K562 (cell line): Measurements from ENCODE around the gene CLASP2. TPM values are rescaled to one million over a fixed set of nuclear protein-coding genes. Genes with fewer than 3 reads are reported as not detected.

Experiments
- ARID2 ChIP-seq: fragments of 450-650 bp; IDR thresholded peaks from 2 replicates; pipeline ENCODE4 v1.6.1; 2017; ENCODE audit warnings: antibody characterized with exemption, mild to moderate bottlenecking
- ATF7 ChIP-seq: fragments of 450-650 bp; IDR thresholded peaks from 2 replicates; pipeline ENCODE4 v1.7.1; 2014; ENCODE audit warnings: mild to moderate bottlenecking, moderate library complexity
- BRD9 ChIP-seq: fragments of 450-650 bp; IDR thresholded peaks from 2 replicates; pipeline ENCODE4 v1.6.1; 2018; ENCODE audit warnings: low read depth; ENCODE audit not compliant: partially characterized antibody
- CBX5 ChIP-seq: IDR thresholded peaks from 2 replicates; pipeline ENCODE4 v1.6.1; 2014; ENCODE audit warnings: low read depth, borderline replicate concordance
- EHMT2 ChIP-seq: fragments of 450-650 bp; IDR thresholded peaks from 2 replicates; pipeline ENCODE4 v1.6.1; 2018; ENCODE audit warnings: antibody characterized with exemption
- ETV1 ChIP-seq: fragments of 450-650 bp; conservative IDR thresholded peaks from 2 replicates; pipeline ENCODE4 v1.6.1; 2016; ENCODE audit warnings: missing genetic modification characterization, control low read depth, low read depth, missing compliant biosample characterization
- FOXP1 ChIP-seq: sonication (generic); formaldehyde crosslinking; IDR thresholded peaks from 2 replicates; pipeline ENCODE4 v1.8.0; 2022; ENCODE audit warnings: mild to moderate bottlenecking, missing genetic modification reagents
- MEF2D ChIP-seq: conservative IDR thresholded peaks from 2 replicates; pipeline ENCODE4 v1.6.1; 2016; ENCODE audit warnings: low read depth, missing genetic modification characterization, missing compliant biosample characterization
- NFE2L1 ChIP-seq: fragments of 450-650 bp; IDR thresholded peaks from 2 replicates; pipeline ENCODE4 v1.6.1; 2016; ENCODE audit warnings: missing genetic modification characterization, low read depth, mild to moderate bottlenecking, missing compliant biosample characterization, moderate library complexity, borderline replicate concordance
- PRMT5 ChIP-seq: sonication (generic); formaldehyde crosslinking; IDR thresholded peaks from 2 replicates; pipeline ENCODE4 v1.5.0; 2020; ENCODE audit warnings: missing genetic modification reagents
- RFX1 ChIP-seq: fragments of 450-650 bp; IDR thresholded peaks from 2 replicates; pipeline ENCODE4 v1.6.1; 2016; ENCODE audit warnings: mild to moderate bottlenecking, moderate library complexity
- SMAD1 ChIP-seq: fragments of 150-350 bp; IDR thresholded peaks from 2 replicates; pipeline ENCODE4 v1.6.1; 2014; ENCODE audit warnings: low read length, low read depth; ENCODE audit not compliant: partially characterized antibody
- SMAD4 ChIP-seq: fragments of 250-450 bp; sonication (Bioruptor Pico); conservative IDR thresholded peaks from 2 replicates; pipeline ENCODE4 v1.8.0; 2021; ENCODE audit warnings: inconsistent platforms, mild to moderate bottlenecking, moderate library complexity
- THRB ChIP-seq: fragments of 450-650 bp; formaldehyde crosslinking; conservative IDR thresholded peaks from 2 replicates; pipeline ENCODE4 v1.4.0; 2022; ENCODE audit warnings: mild to moderate bottlenecking, missing genetic modification characterization
- ZC3H8 ChIP-seq: fragments of 450-650 bp; IDR thresholded peaks from 2 replicates; pipeline ENCODE4 v1.6.1; 2017
- ZNF212 ChIP-seq: fragments of 450-650 bp; formaldehyde crosslinking; IDR thresholded peaks from 2 replicates; pipeline ENCODE4 v1.4.0; 2020; ENCODE audit warnings: mild to moderate bottlenecking
- ZNF584 ChIP-seq: fragments of 200-800 bp; sonication (Bioruptor generic); IDR thresholded peaks from 2 replicates; pipeline ENCODE4 v1.6.1; 2016; ENCODE audit warnings: low read depth, mild to moderate bottlenecking, missing genetic modification characterization, missing compliant biosample characterization
- ZNF780A ChIP-seq: fragments of 250-450 bp; sonication (Bioruptor Pico); IDR thresholded peaks from 2 replicates; pipeline ENCODE4 v1.5.0; 2021; ENCODE audit warnings: mild to moderate bottlenecking
- polyA plus RNA-seq, 8 experiments: library from polyadenylated mRNA; depleted of rRNA in 4 of 8; stranded (reverse) in 5 of 8; unstranded in 3 of 8; fragments of >200 nt; fragmentation: Nextera tagmentation in 2 of 8; fragmentation: Illumina TruSeq in 1 of 8; extraction: Ambion mirVana in 2 of 8; extraction: Trizol in 1 of 8; gene quantifications; 2 replicates each; pipeline versions ENCODE4 v1.2.1 to v1.2.3, GENCODE V29; 2011 to 2014; ENCODE audit warnings: inconsistent platforms in 1 of 8, missing spikeins in 1 of 8
- total RNA-seq, 7 experiments: library from RNA; depleted of rRNA in 6 of 7; stranded (reverse); fragments of >200 nt in 6 of 7; fragmentation: Illumina TruSeq in 2 of 7; extraction: Trizol in 2 of 7; gene quantifications; 2 replicates each; pipeline versions ENCODE4 v1.2.1 to v1.2.3, GENCODE V29; 2011 to 2021; ENCODE audit warnings: low replicate concordance in 1 of 7
- TF ChIP-seq, protein P1 (sequence below), 2 experiments: fragments of 450-650 bp in 1 of 2; sonication (generic) in 1 of 2; formaldehyde crosslinking in 1 of 2; IDR thresholded peaks in 1 of 2; conservative IDR thresholded peaks in 1 of 2; 2 replicates each; pipeline versions ENCODE4 v1.6.1 to v1.8.1; 2016 to 2023; ENCODE audit warnings: mild to moderate bottlenecking in 2 of 2, moderate library complexity in 2 of 2, inconsistent platforms in 1 of 2, missing genetic modification reagents in 1 of 2

CLASP2 gene
- total and polyA plus RNA-seq, 9 of the 15 experiments (the other 6 are each of a cell fraction or from before 2014, with no cell fraction given) = 13.5 to 107 (median 71.8) TPM

- TF ChIP-seq BRD9 (peak; percentile 50), THRB (no peak), MEF2D (tag) (no peak), PRMT5 (CRISPR knock-in tag) (no peak), ATF7 (peak; percentile 79), ARID2 (no peak), EHMT2 (no peak), ZNF212 (CRISPR knock-in tag) (no peak), ZNF584 (CRISPR knock-in tag) (no peak), ETV1 (tag) (no peak), ZNF780A (no peak), ZC3H8 (no peak), CBX5 (no peak), SMAD4 (0 out of 2 replicates have a peak, but pooled peaks have one; percentile 49), NFE2L1 (no peak), FOXP1 (CRISPR knock-in tag) (peak; percentile 40; the same call in 1 of the 2 replicates), RFX1 (no peak), SMAD1 (no peak)
- TF ChIP-seq, protein P1, sequence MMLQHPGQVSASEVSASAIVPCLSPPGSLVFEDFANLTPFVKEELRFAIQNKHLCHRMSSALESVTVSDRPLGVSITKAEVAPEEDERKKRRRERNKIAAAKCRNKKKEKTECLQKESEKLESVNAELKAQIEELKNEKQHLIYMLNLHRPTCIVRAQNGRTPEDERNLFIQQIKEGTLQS (IDR thresholded peaks at IDR 0.05) = peak; percentile 52; the same call in 1 of the 2 replicates
- TF ChIP-seq, protein P1 (CRISPR knock-in tag; conservative IDR thresholded peaks at IDR 0.05) = 0 out of 2 replicates have a peak, but pooled peaks have one; percentile 35
Measured at GRCh38 chr3:33658991-33659848, 58.8 kb downstream of the CLASP2 start (continued).
